WTC11 (cell line): Measurements from ENCODE around the gene MSANTD2. TPM values are rescaled to one million over a fixed set of nuclear protein-coding genes. Genes with fewer than 3 reads are reported as not detected.

ENCODE experiments used
- ATAC-seq: fragments of 200-7000 bp; cut with Tn5 transposase; 2 replicates; pipeline ENCODE4 v1.10.0; 2021; ENCODE audit warnings: mild to moderate bottlenecking, moderate library complexity
- CTCF ChIA-PET: fragments of 300-600 bp; sonication (Branson Sonifier 250); formaldehyde crosslinking; loops from one replicate; lab custom pipeline; 2021; ENCODE audit warnings: antibody characterized with exemption; lab: Charles Lee
- POLR2A ChIA-PET: fragments of 350-600 bp; sonication (Branson Sonifier 250); formaldehyde crosslinking; loops from one replicate; lab custom pipeline; 2021; ENCODE audit warnings: antibody characterized with exemption; lab: Charles Lee
- DNase-seq: peaks from one replicate; pipeline ENCODE4 v3.0.0; 2021; ENCODE audit warnings: low spot score
- H3K27ac Mint-ChIP-seq: 2 replicates; pipeline ENCODE4 v1.8.0; 2021; ENCODE audit warnings: mixed read lengths
- H3K27me3 Mint-ChIP-seq: 2 replicates; pipeline ENCODE4 v1.8.0; 2021; ENCODE audit warnings: low read depth, mild to moderate bottlenecking, moderate library complexity, mixed read lengths
- H3K36me3 Mint-ChIP-seq: 2 replicates; pipeline ENCODE4 v1.8.0; 2021; ENCODE audit warnings: mixed read lengths
- H3K4me1 Mint-ChIP-seq: 2 replicates; pipeline ENCODE4 v1.8.0; 2022; ENCODE audit warnings: mixed read lengths
- H3K4me3 Mint-ChIP-seq: 2 replicates; pipeline ENCODE4 v1.8.0; 2021; ENCODE audit warnings: mild to moderate bottlenecking, moderate library complexity, mixed read lengths
- H3K9me3 Mint-ChIP-seq: 2 replicates; pipeline ENCODE4 v1.8.0; 2021; ENCODE audit warnings: mixed read lengths
- ATF1 ChIP-seq: sonication (generic); formaldehyde crosslinking; IDR thresholded peaks from 2 replicates; pipeline ENCODE4 v1.8.1; 2023; ENCODE audit warnings: mild to moderate bottlenecking, moderate library complexity, missing genetic modification reagents
- ATF6 ChIP-seq: sonication (generic); formaldehyde crosslinking; IDR thresholded peaks from 2 replicates; pipeline ENCODE4 v1.8.1; 2023; ENCODE audit warnings: mild to moderate bottlenecking, missing genetic modification reagents
- GABPB1 ChIP-seq: sonication (generic); formaldehyde crosslinking; IDR thresholded peaks from 2 replicates; pipeline ENCODE4 v1.8.1; 2023; ENCODE audit warnings: mild to moderate bottlenecking, missing genetic modification reagents
- NFYB ChIP-seq: sonication (generic); formaldehyde crosslinking; conservative IDR thresholded peaks from 2 replicates; pipeline ENCODE4 v1.8.0; 2022; ENCODE audit warnings: low read depth, missing genetic modification reagents
- ZMAT4 ChIP-seq: fragments of 250-450 bp; sonication (Bioruptor Pico); IDR thresholded peaks from 2 replicates; pipeline ENCODE4 v1.9.0; 2021; ENCODE audit warnings: mild to moderate bottlenecking
- total RNA-seq: library from RNA; stranded (reverse); gene quantifications from 3 replicates; pipeline ENCODE4 v1.2.3, GENCODE V29; 2021
- TF ChIP-seq, protein P1 (sequence below): sonication (generic); formaldehyde crosslinking; IDR thresholded peaks from 2 replicates; pipeline ENCODE4 v1.8.0; 2022; ENCODE audit warnings: mild to moderate bottlenecking, missing genetic modification reagents
- TF ChIP-seq, protein P2 (sequence below): sonication (generic); formaldehyde crosslinking; IDR thresholded peaks from 2 replicates; pipeline ENCODE4 v1.8.0; 2023; ENCODE audit warnings: missing genetic modification reagents, mild to moderate bottlenecking, borderline replicate concordance
- TF ChIP-seq, protein P3 (sequence below): sonication (generic); formaldehyde crosslinking; IDR thresholded peaks from 2 replicates; pipeline ENCODE4 v1.8.0; 2023; ENCODE audit warnings: mild to moderate bottlenecking, missing genetic modification reagents
- TF ChIP-seq, protein P4 (sequence below): sonication (generic); formaldehyde crosslinking; IDR thresholded peaks from 2 replicates; pipeline ENCODE4 v1.8.1; 2023; ENCODE audit warnings: mild to moderate bottlenecking, missing genetic modification reagents, moderate library complexity

MSANTD2 gene
- total RNA-seq, 1 experiment from 2014 or later = 17.5 TPM

GRCh38 chr11:124758355-124759265, 41.6 kb downstream of the MSANTD2 start (continued):
- no peak for TF ChIP-seq ATF6
- TF ChIP-seq ZMAT4 (CRISPR knock-in tag) = no peak
- TF ChIP-seq NFYB (CRISPR knock-in tag) = no peak
- TF ChIP-seq, all 79 proteins: peak for 4

DNA sequence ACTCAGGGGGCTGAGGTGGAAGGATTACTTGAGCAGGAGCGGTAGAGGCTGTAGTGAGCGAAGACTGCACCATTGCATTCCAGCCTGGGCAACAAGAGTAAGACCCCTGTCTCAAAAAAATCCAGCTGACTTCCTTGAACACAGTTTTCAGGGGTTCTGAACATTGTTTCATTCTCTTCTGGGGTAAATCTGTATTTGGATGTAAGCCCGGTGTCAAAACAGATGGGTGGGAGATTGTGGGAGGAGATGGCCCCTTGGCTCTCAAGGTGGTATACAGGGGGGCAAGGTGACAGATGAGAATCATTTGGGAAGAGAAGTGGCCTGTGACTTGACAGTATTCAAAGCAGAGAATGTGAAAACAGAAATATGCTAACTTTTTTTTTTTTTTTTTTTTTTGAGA, 42.9 kb downstream of the MSANTD2 start:
- Mint-ChIP-seq H3K4me1 (peaks cover 57% of the 10 kb centered on the region), H3K36me3 (no peaks in the 10 kb centered on the region), H3K4me3 (peak overlapping the region; percentile 12; the same call in 1 of the 2 replicates), H3K9me3 (no peaks in the 10 kb centered on the region), H3K27ac (no peak overlapping the region), H3K27me3 (peaks cover 98% of the 10 kb centered on the region)
- no peak for DNase-seq
- TF ChIP-seq, protein P1, sequence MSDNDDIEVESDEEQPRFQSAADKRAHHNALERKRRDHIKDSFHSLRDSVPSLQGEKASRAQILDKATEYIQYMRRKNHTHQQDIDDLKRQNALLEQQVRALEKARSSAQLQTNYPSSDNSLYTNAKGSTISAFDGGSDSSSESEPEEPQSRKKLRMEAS (CRISPR knock-in tag) = no peak
- TF ChIP-seq, protein P2, sequence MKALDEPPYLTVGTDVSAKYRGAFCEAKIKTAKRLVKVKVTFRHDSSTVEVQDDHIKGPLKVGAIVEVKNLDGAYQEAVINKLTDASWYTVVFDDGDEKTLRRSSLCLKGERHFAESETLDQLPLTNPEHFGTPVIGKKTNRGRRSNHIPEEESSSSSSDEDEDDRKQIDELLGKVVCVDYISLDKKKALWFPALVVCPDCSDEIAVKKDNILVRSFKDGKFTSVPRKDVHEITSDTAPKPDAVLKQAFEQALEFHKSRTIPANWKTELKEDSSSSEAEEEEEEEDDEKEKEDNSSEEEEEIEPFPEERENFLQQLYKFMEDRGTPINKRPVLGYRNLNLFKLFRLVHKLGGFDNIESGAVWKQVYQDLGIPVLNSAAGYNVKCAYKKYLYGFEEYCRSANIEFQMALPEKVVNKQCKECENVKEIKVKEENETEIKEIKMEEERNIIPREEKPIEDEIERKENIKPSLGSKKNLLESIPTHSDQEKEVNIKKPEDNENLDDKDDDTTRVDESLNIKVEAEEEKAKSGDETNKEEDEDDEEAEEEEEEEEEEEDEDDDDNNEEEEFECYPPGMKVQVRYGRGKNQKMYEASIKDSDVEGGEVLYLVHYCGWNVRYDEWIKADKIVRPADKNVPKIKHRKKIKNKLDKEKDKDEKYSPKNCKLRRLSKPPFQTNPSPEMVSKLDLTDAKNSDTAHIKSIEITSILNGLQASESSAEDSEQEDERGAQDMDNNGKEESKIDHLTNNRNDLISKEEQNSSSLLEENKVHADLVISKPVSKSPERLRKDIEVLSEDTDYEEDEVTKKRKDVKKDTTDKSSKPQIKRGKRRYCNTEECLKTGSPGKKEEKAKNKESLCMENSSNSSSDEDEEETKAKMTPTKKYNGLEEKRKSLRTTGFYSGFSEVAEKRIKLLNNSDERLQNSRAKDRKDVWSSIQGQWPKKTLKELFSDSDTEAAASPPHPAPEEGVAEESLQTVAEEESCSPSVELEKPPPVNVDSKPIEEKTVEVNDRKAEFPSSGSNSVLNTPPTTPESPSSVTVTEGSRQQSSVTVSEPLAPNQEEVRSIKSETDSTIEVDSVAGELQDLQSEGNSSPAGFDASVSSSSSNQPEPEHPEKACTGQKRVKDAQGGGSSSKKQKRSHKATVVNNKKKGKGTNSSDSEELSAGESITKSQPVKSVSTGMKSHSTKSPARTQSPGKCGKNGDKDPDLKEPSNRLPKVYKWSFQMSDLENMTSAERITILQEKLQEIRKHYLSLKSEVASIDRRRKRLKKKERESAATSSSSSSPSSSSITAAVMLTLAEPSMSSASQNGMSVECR (CRISPR knock-in tag) = no peak
- TF ChIP-seq, protein P3, sequence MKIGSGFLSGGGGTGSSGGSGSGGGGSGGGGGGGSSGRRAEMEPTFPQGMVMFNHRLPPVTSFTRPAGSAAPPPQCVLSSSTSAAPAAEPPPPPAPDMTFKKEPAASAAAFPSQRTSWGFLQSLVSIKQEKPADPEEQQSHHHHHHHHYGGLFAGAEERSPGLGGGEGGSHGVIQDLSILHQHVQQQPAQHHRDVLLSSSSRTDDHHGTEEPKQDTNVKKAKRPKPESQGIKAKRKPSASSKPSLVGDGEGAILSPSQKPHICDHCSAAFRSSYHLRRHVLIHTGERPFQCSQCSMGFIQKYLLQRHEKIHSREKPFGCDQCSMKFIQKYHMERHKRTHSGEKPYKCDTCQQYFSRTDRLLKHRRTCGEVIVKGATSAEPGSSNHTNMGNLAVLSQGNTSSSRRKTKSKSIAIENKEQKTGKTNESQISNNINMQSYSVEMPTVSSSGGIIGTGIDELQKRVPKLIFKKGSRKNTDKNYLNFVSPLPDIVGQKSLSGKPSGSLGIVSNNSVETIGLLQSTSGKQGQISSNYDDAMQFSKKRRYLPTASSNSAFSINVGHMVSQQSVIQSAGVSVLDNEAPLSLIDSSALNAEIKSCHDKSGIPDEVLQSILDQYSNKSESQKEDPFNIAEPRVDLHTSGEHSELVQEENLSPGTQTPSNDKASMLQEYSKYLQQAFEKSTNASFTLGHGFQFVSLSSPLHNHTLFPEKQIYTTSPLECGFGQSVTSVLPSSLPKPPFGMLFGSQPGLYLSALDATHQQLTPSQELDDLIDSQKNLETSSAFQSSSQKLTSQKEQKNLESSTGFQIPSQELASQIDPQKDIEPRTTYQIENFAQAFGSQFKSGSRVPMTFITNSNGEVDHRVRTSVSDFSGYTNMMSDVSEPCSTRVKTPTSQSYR (CRISPR knock-in tag) = no peak
- TF ChIP-seq, protein P4, sequence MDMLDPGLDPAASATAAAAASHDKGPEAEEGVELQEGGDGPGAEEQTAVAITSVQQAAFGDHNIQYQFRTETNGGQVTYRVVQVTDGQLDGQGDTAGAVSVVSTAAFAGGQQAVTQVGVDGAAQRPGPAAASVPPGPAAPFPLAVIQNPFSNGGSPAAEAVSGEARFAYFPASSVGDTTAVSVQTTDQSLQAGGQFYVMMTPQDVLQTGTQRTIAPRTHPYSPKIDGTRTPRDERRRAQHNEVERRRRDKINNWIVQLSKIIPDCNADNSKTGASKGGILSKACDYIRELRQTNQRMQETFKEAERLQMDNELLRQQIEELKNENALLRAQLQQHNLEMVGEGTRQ (CRISPR knock-in tag) = no peak
- no peak for ATAC-seq
- ChIA-PET CTCF (interaction anchor here (0.7 to 2.0 kb wide), 6 partner anchors 11 to 171 kb away, joined by 4 to 15 read pairs (median 8); no protein-coding TSS in a partner anchor), POLR2A (no interaction called here)

DNA sequence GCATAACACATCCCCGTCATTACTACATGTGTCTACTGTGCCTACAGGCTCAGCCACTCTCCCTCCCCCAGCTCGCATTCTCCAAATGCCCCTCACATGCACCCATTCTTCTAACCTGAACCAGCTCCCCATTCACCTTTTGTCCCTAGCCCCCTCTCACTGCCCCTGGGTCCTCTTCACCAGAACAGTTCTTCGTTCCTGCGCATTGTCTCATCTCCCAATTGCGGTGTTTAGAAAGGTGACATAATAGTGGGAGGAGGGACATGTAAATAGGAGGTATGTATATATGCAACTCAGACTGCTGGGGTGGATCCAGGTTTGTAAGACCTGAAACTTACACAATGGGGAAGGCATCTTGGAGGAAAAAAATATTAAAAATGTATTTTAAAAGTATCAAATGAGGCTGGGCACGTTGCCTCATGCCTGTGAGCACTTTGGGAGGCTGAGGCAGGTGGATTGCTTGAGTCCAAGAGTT, 43.4 kb downstream of the MSANTD2 start:
- H3K9me3 Mint-ChIP-seq = no peaks in the 10 kb centered on the region
- ChIA-PET POLR2A (no interaction called here), CTCF (interaction anchor here (1.2 to 1.7 kb wide), 4 partner anchors 11 to 119 kb away, joined by 3 to 15 read pairs (median 6); no protein-coding TSS in a partner anchor)
- TF ChIP-seq GABPB1 (no peak), ATF1 (CRISPR knock-in tag) (0 out of 2 replicates have a peak, but pooled peaks have one; percentile 24)
- H3K27me3 Mint-ChIP-seq = peaks cover 100% of the 10 kb centered on the region
- no peaks in the 10 kb centered on the region for H3K36me3 Mint-ChIP-seq
- DNase-seq (no peak), ATAC-seq (no peak)
- H3K4me3 Mint-ChIP-seq = 0 out of 2 replicates have a peak overlapping the region, but pooled peaks have one; percentile 6
- peaks cover 59% of the 10 kb centered on the region for H3K4me1 Mint-ChIP-seq
- H3K27ac Mint-ChIP-seq = no peak overlapping the region
